H1 (cell line): ENCODE results near the gene RBM44. TPM values are rescaled to one million over a fixed set of nuclear protein-coding genes. Genes with fewer than 3 reads are reported as not detected.

Experiments
- CTCF ChIA-PET: fragments of 300-600 bp; sonication (Branson Sonifier 250); formaldehyde crosslinking; loops from one replicate; lab custom pipeline; 2021; ENCODE audit not compliant: partially characterized antibody; lab: Charles Lee
- POLR2A ChIA-PET: fragments of 300-600 bp; sonication (Branson Sonifier 250); formaldehyde crosslinking; loops from one replicate; lab custom pipeline; 2021; ENCODE audit warnings: inconsistent platforms; ENCODE audit not compliant: partially characterized antibody; lab: Charles Lee
- DNase-seq, 2 experiments: peaks; one replicate each; pipeline versions ENCODE4 v3.0.0 to v3.0.0-alpha.2; 2010 to 2022; ENCODE audit warnings: low spot score in 2 of 2, low read depth in 1 of 2, mixed read lengths in 1 of 2
- FAIRE-seq: peaks from 2 replicates; lab custom pipeline; 2011; peaks lifted over from hg19 to GRCh38; lab: Jason Lieb, UNC
- H2AFZ ChIP-seq: 2 replicates; pipeline ENCODE4 v1.8.1; 2012; ENCODE audit warnings: low read length, inconsistent platforms
- H2AK5ac ChIP-seq: 2 replicates; pipeline ENCODE4 v1.6.1; 2013; ENCODE audit warnings: low read depth, low read length
- H2BK120ac ChIP-seq: replicated peaks from 2 replicates; pipeline ENCODE3; 2013; ENCODE audit warnings: low read depth, low read length, inconsistent platforms
- H2BK12ac ChIP-seq: 2 replicates; pipeline ENCODE4 v1.6.1; 2013; ENCODE audit warnings: low read depth, low read length
- H2BK15ac ChIP-seq: 2 replicates; pipeline ENCODE4 v1.6.1; 2013; ENCODE audit warnings: low read length
- H2BK20ac ChIP-seq: 2 replicates; pipeline ENCODE4 v1.6.1; 2013; ENCODE audit warnings: low read length
- H2BK5ac ChIP-seq: 2 replicates; pipeline ENCODE4 v1.6.1; 2013; ENCODE audit warnings: low read depth, low read length
- H3K14ac ChIP-seq: 2 replicates; pipeline ENCODE4 v1.6.1; 2013; ENCODE audit warnings: inconsistent platforms; ENCODE audit not compliant: insufficient read length
- H3K18ac ChIP-seq: 2 replicates; pipeline ENCODE4 v1.6.1; 2013; ENCODE audit warnings: low read length; ENCODE audit errors: extremely low read depth
- H3K23ac ChIP-seq: 2 replicates; pipeline ENCODE4 v1.6.1; 2013; ENCODE audit warnings: inconsistent platforms; ENCODE audit not compliant: insufficient read length
- H3K23me2 ChIP-seq: 2 replicates; pipeline ENCODE4 v1.6.1; 2013; ENCODE audit warnings: low read depth, low read length
- H3K27ac ChIP-seq: 2 replicates; pipeline ENCODE4 v1.6.1; 2011; ENCODE audit warnings: low read depth, low read length, inconsistent platforms
- H3K27me3 ChIP-seq, 4 experiments: replicated peaks in 1 of 4; 1 replicate in 1 of 4; 2 replicates in 3 of 4; pipeline versions ENCODE4 v1.6.1 to v1.8.1; 2011 to 2013; ENCODE audit warnings: low read length in 3 of 4, mild to moderate bottlenecking in 3 of 4, inconsistent platforms in 2 of 4, mixed read lengths in 2 of 4, moderate library complexity in 1 of 4; ENCODE audit not compliant: control insufficient read depth in 3 of 4, insufficient read depth in 3 of 4; ENCODE audit errors: extremely low read depth in 1 of 4
- H3K36me3 ChIP-seq, 4 experiments: 2 replicates each; pipeline versions ENCODE4 v1.6.1 to v1.8.1; 2011 to 2013; ENCODE audit warnings: mild to moderate bottlenecking in 4 of 4, low read length in 3 of 4, moderate library complexity in 2 of 4, control low read depth in 1 of 4, inconsistent platforms in 1 of 4; ENCODE audit not compliant: insufficient read depth in 4 of 4, control insufficient read depth in 2 of 4
- H3K4ac ChIP-seq: replicated peaks from 2 replicates; pipeline ENCODE3; 2013; ENCODE audit warnings: low read length, low read depth, mixed read lengths, inconsistent platforms; ENCODE audit not compliant: insufficient read length
- H3K4me1 ChIP-seq, 4 experiments: replicated peaks in 1 of 4; 1 replicate in 1 of 4; 2 replicates in 3 of 4; pipeline versions ENCODE4 v1.6.1 to v1.8.1; 2011 to 2013; ENCODE audit warnings: low read length in 3 of 4, inconsistent platforms in 2 of 4, mixed read lengths in 1 of 4; ENCODE audit not compliant: insufficient read depth in 4 of 4, control insufficient read depth in 3 of 4
- H3K4me2 ChIP-seq, 2 experiments: 2 replicates each; pipeline versions ENCODE4 v1.6.1 to v1.8.1; 2011 to 2013; ENCODE audit warnings: low read depth in 2 of 2, low read length in 2 of 2, control low read depth in 1 of 2, inconsistent platforms in 1 of 2, mild to moderate bottlenecking in 1 of 2; ENCODE audit not compliant: insufficient read depth in 1 of 2
- H3K4me3 ChIP-seq, 4 experiments: fragments of 200-600, 300-600 bp in 1 of 4; sonication (generic), shearing (Covaris generic), sonication (Bioruptor Twin) in 1 of 4; 2 replicates each; pipeline versions ENCODE4 v1.5.1 to v1.8.1; 2011 to 2016; ENCODE audit warnings: low read length in 4 of 4, low read depth in 3 of 4, control low read depth in 2 of 4, inconsistent platforms in 2 of 4, mild to moderate bottlenecking in 2 of 4, mixed read lengths in 1 of 4, moderate library complexity in 1 of 4; ENCODE audit not compliant: insufficient read depth in 2 of 4; ENCODE audit errors: extremely low read depth in 1 of 4
- H3K56ac ChIP-seq: replicated peaks from 2 replicates; pipeline ENCODE3; 2013; ENCODE audit warnings: low read depth, mild to moderate bottlenecking, mixed read lengths, low read length, inconsistent platforms; ENCODE audit not compliant: insufficient read length
- H3K79me1 ChIP-seq: 2 replicates; pipeline ENCODE4 v1.6.1; 2013; ENCODE audit warnings: low read depth, low read length, control low read depth
- H3K79me2 ChIP-seq, 2 experiments: 2 replicates each; pipeline versions ENCODE4 v1.6.1 to v1.8.1; 2012 to 2013; ENCODE audit warnings: low read length in 2 of 2, mild to moderate bottlenecking in 2 of 2, inconsistent platforms in 1 of 2; ENCODE audit not compliant: insufficient read depth in 2 of 2, control insufficient read depth in 1 of 2
- H3K9ac ChIP-seq, 4 experiments: replicated peaks in 1 of 4; 1 replicate in 1 of 4; 2 replicates in 3 of 4; pipeline versions ENCODE4 v1.6.1 to v1.8.1; 2011 to 2013; ENCODE audit warnings: low read depth in 3 of 4, low read length in 3 of 4, control low read depth in 2 of 4, mild to moderate bottlenecking in 2 of 4, moderate library complexity in 2 of 4, inconsistent platforms in 1 of 4; ENCODE audit errors: extremely low read depth in 1 of 4
- H3K9me3 ChIP-seq, 2 experiments: 2 replicates each; pipeline versions ENCODE4 v1.6.1 to v1.8.1; 2012 to 2013; ENCODE audit warnings: mild to moderate bottlenecking in 2 of 2, moderate library complexity in 2 of 2, control low read depth in 1 of 2, inconsistent platforms in 1 of 2, low read depth in 1 of 2, low read length in 1 of 2, mixed read lengths in 1 of 2; ENCODE audit not compliant: insufficient read depth in 2 of 2
- H4K20me1 ChIP-seq, 2 experiments: replicated peaks in 1 of 2; 2 replicates each; pipeline versions ENCODE3 to v1.8.1; 2011 to 2013; ENCODE audit warnings: inconsistent platforms in 2 of 2, low read length in 2 of 2, mild to moderate bottlenecking in 1 of 2; ENCODE audit not compliant: insufficient read depth in 2 of 2, control insufficient read depth in 1 of 2
- H4K5ac ChIP-seq: 2 replicates; pipeline ENCODE4 v1.6.1; 2013; ENCODE audit warnings: low read length, low read depth, mixed read lengths, inconsistent platforms; ENCODE audit not compliant: insufficient read length
- H4K8ac ChIP-seq: 2 replicates; pipeline ENCODE4 v1.8.0; 2013; ENCODE audit warnings: mild to moderate bottlenecking, moderate library complexity, low read length, inconsistent platforms; ENCODE audit not compliant: insufficient read depth; ENCODE audit errors: extremely low read depth
- H4K91ac ChIP-seq: replicated peaks from 2 replicates; pipeline ENCODE3; 2013; ENCODE audit warnings: low read length, mixed read lengths, inconsistent platforms; ENCODE audit not compliant: insufficient read length
- BCL11A ChIP-seq, 2 experiments: IDR thresholded peaks; one replicate each; pipeline ENCODE4 v1.6.1; 2011; ENCODE audit warnings: low read depth in 2 of 2, low read length in 2 of 2, mild to moderate bottlenecking in 2 of 2
- FOSL1 ChIP-seq: IDR thresholded peaks from 2 replicates; pipeline ENCODE4 v1.6.1; 2011; ENCODE audit warnings: mild to moderate bottlenecking, low read depth, low read length, moderate library complexity; ENCODE audit not compliant: insufficient read depth
- JUND ChIP-seq: IDR thresholded peaks from 2 replicates; pipeline ENCODE4 v1.6.1; 2011; ENCODE audit warnings: mild to moderate bottlenecking, improper control_type of control experiment, low read length
- PHF8 ChIP-seq: fragments of 200-600 bp; sonication (generic); conservative IDR thresholded peaks from 2 replicates; pipeline ENCODE4 v1.7.1; 2012; ENCODE audit warnings: low read depth, mild to moderate bottlenecking, inconsistent platforms, low read length, moderate library complexity
- RAD21 ChIP-seq, 2 experiments: IDR thresholded peaks in 1 of 2; conservative IDR thresholded peaks in 1 of 2; 2 replicates each; pipeline ENCODE4 v1.6.1; 2011; ENCODE audit warnings: low read depth in 2 of 2, low read length in 2 of 2, improper control_type of control experiment in 1 of 2, inconsistent platforms in 1 of 2, mild to moderate bottlenecking in 1 of 2, moderate library complexity in 1 of 2
- SP1 ChIP-seq: IDR thresholded peaks from 2 replicates; pipeline ENCODE4 v1.6.1; 2011; ENCODE audit warnings: low read depth, low read length
- TEAD4 ChIP-seq: IDR thresholded peaks from 2 replicates; pipeline ENCODE4 v1.6.1; 2012; ENCODE audit warnings: low read depth, low read length, inconsistent platforms, mixed read lengths
- WGBS, 2 experiments: shearing (Covaris generic) in 1 of 2; methylation state at CpG; one replicate each; pipeline versions ENCODE4 v1.1.6 to v1.1.7; 2013 to 2015; ENCODE audit warnings: low lambda C conversion rate in 2 of 2, mixed read lengths in 2 of 2, inconsistent platforms in 1 of 2, low coverage in 1 of 2, missing lambda C conversion rate in 1 of 2; ENCODE audit not compliant: insufficient replicate concordance in 2 of 2, insufficient coverage in 1 of 2, insufficient read length in 1 of 2; ENCODE audit errors: extremely low coverage in 1 of 2, missing lambda C conversion rate in 1 of 2; 5-methylcytosine and 5-hydroxymethylcytosine counted together
- polyA plus RNA-seq, 7 experiments: library from polyadenylated mRNA; depleted of rRNA in 3 of 7; stranded (reverse) in 5 of 7; unstranded in 2 of 7; fragments of >200 nt in 5 of 7; fragments of 200-250 nt in 2 of 7; gene quantifications; 1 replicate in 5 of 7; 2 replicates in 1 of 7; 4 replicates in 1 of 7; pipeline versions ENCODE4 v1.2.1 to v1.2.3, GENCODE V29; 2011 to 2013; ENCODE audit warnings: missing spikeins in 2 of 7, mixed read lengths in 2 of 7
- total RNA-seq: library from RNA; stranded (reverse); fragmentation: NEBNext Ultra II Directional; extraction: Animal tissue kit (Norgen Biotek cat#: 25700); gene quantifications from 2 replicates; pipeline ENCODE4 v1.2.1, GENCODE V29; 2021
- TF ChIP-seq, protein P1 (sequence below): IDR thresholded peaks from 2 replicates; pipeline ENCODE4 v1.6.1; 2012; ENCODE audit warnings: inconsistent platforms
- TF ChIP-seq, protein P2 (sequence below): IDR thresholded peaks from 2 replicates; pipeline ENCODE4 v1.6.1; 2012; ENCODE audit warnings: inconsistent platforms
- TF ChIP-seq, protein P3 (sequence below), 3 experiments: IDR thresholded peaks; 1 replicate in 2 of 3; 2 replicates in 1 of 3; pipeline versions ENCODE4 v1.5.1 to v1.6.1; 2011; ENCODE audit warnings: low read length in 3 of 3, mild to moderate bottlenecking in 3 of 3, inconsistent platforms in 2 of 3, low read depth in 1 of 3, moderate library complexity in 1 of 3; ENCODE audit not compliant: insufficient read depth in 1 of 3; ENCODE audit errors: control extremely low read depth in 1 of 3

The RBM44 gene
- total and polyA plus RNA-seq, 2 of the 8 experiments (the other 6 are each of a cell fraction or from before 2014, with no cell fraction given): 0.12 to 0.43 TPM

DNA sequence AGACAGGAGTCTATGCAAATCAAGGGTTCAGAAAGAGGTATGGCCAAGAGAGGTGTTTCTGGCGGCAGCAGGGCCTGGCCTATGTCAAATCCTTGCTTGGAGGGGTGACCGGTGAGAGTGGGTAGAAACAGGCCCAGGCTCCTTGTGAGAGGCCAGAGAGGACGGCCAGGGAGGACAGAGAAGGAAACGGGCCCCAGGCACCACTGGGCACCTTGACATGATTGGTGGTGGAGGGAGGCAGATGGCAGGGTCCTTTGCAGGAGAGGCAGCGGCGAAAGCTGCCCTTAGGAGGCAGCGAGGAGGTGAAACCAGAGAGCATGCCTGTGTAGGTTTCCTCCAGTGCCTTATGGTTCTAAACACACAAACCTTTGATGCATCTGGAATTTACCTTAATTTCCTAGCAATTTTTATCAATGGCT is 67.1 kb downstream of the RBM44 start:
- Histone ChIP-seq H3K27me3 (peaks cover 0 to 8% (median 6%) of the 10 kb centered on the region in 4 experiments; a peak in 6 of 7 replicates), H3K79me1 (no peaks in the 10 kb centered on the region), H2BK5ac (no peak overlapping the region), H3K4ac (no peak overlapping the region), H3K79me2 (no peaks in the 10 kb centered on the region), H3K27ac (no peak overlapping the region), H3K9me3 (no peaks in the 10 kb centered on the region), H3K4me2 (no peak overlapping the region), H2AFZ (no peak overlapping the region), H4K8ac (no peak overlapping the region), H3K36me3 (no peaks in the 10 kb centered on the region), H3K56ac (no peak overlapping the region), H2BK120ac (no peak overlapping the region), H3K9ac (no peak overlapping the region), H4K20me1 (no peaks in the 10 kb centered on the region), H3K14ac (no peak overlapping the region), H4K91ac (no peak overlapping the region), H3K4me1 (peaks cover 0 to 7% (median 2%) of the 10 kb centered on the region in 4 experiments; a peak in 3 of 7 replicates), H4K5ac (no peak overlapping the region), H2AK5ac (no peak overlapping the region), H2BK15ac (no peak overlapping the region), H2BK20ac (no peak overlapping the region), H3K23ac (no peak overlapping the region), H2BK12ac (no peak overlapping the region), H3K18ac (no peak overlapping the region), H3K23me2 (no peaks in the 10 kb centered on the region), H3K4me3 (no peak overlapping the region)
- ChIA-PET CTCF (interaction anchor here (0.6 to 1.2 kb wide), 5 partner anchors 10 to 277 kb away, joined by 3 to 4 read pairs (median 4); no protein-coding TSS in a partner anchor), POLR2A (no interaction called here)
- DNase-seq (peak in 1 of 2 experiments; percentile 51), FAIRE-seq (no peak)
- 90% methylated on average over 7 of the region's 7 CpGs; no CpG with 5 or more reads in 1 of the 2 experiments for WGBS, 2 experiments
- TF ChIP-seq JUND (no peak), BCL11A (IDR thresholded peaks at IDR 0.05; ENCODE audit: low read depth in 2 of 2, low read length in 2 of 2) (no peak), FOSL1 (no peak), RAD21 (IDR thresholded peaks at IDR 0.05 in 1 of 2, conservative IDR thresholded peaks at IDR 0.05 in 1 of 2; ENCODE audit: low read depth in 2 of 2, low read length in 2 of 2) (peak; percentile 23 to 25; a peak in 2 of 4 replicates), SP1 (no peak), TEAD4 (no peak), PHF8 (no peak)
- TF ChIP-seq, protein P1, sequence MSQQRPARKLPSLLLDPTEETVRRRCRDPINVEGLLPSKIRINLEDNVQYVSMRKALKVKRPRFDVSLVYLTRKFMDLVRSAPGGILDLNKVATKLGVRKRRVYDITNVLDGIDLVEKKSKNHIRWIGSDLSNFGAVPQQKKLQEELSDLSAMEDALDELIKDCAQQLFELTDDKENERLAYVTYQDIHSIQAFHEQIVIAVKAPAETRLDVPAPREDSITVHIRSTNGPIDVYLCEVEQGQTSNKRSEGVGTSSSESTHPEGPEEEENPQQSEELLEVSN: no peak
- TF ChIP-seq, protein P2, sequence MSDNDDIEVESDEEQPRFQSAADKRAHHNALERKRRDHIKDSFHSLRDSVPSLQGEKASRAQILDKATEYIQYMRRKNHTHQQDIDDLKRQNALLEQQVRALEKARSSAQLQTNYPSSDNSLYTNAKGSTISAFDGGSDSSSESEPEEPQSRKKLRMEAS: 0 out of 2 replicates have a peak, but pooled peaks have one; percentile 10
- TF ChIP-seq, protein P3, sequence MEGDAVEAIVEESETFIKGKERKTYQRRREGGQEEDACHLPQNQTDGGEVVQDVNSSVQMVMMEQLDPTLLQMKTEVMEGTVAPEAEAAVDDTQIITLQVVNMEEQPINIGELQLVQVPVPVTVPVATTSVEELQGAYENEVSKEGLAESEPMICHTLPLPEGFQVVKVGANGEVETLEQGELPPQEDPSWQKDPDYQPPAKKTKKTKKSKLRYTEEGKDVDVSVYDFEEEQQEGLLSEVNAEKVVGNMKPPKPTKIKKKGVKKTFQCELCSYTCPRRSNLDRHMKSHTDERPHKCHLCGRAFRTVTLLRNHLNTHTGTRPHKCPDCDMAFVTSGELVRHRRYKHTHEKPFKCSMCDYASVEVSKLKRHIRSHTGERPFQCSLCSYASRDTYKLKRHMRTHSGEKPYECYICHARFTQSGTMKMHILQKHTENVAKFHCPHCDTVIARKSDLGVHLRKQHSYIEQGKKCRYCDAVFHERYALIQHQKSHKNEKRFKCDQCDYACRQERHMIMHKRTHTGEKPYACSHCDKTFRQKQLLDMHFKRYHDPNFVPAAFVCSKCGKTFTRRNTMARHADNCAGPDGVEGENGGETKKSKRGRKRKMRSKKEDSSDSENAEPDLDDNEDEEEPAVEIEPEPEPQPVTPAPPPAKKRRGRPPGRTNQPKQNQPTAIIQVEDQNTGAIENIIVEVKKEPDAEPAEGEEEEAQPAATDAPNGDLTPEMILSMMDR (IDR thresholded peaks at IDR 0.05; ENCODE audit: control extremely low read depth in 1 of 3, insufficient read depth in 1 of 3, low read depth in 1 of 3, low read length in 3 of 3): peak; percentile 17 to 47 (median 41); a peak in 3 of 4 replicates
